CD4-positive, alpha-beta T cell treated with Interleukin-17A for 4 hours (primary cell): Measurements from ENCODE around the gene DUSP19.
"Not testable (repeated sequence)": the region's sequence is repeated elsewhere in the genome, so short reads cannot be mapped to it uniquely, and the experiment has no call there.

ENCODE experiments used
- DNase-seq: peaks from one replicate; pipeline ENCODE4 v3.0.0-alpha.2; 2020; ENCODE audit warnings: mixed read lengths

DUSP19 gene, protein sequence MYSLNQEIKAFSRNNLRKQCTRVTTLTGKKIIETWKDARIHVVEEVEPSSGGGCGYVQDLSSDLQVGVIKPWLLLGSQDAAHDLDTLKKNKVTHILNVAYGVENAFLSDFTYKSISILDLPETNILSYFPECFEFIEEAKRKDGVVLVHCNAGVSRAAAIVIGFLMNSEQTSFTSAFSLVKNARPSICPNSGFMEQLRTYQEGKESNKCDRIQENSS

DNA sequence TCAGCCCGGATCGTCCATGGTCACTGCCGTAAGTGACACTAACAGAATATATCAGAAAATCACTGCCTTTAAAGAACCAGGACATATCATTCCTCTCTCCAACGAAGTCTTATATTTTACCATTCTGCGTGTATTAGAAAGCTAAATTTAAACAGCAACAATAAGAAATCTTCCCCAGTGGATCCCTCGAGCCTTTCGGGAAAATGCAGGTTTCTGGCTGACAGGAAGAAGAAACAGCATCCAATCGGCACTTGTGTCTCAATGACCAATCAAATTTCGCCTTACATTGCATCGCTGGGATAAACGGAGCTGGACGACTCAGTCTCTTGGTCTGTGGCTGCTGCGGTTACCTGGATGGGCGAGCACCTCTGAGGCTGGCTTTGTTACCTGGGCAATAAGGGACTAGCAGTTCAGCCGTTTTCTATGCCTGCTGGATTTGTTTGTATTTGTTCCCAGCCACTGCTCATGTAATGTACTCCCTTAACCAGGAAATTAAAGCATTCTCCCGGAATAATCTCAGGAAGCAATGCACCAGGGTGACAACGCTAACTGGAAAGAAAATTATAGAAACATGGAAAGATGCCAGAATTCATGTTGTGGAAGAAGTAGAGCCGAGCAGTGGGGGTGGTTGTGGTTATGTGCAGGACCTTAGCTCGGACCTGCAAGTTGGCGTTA lies at the start of gene DUSP19:
Gene DUSP19, plus strand, starts transcription at position 284 of the 675 bp plus-strand sequence. Its CDS starts 187 bp downstream, at position 471.
- DNase-seq: peak; percentile 81

GRCh38 chr2:183029219-183029618 lies 49.3 kb upstream of the DUSP19 start:
- no peak for DNase-seq

GRCh38 chr2:183031911-183032794 lies 46.4 kb upstream of the DUSP19 start:
- no peak for DNase-seq

GRCh38 chr2:183033951-183034350 lies 44.6 kb upstream of the DUSP19 start:
- no peak for DNase-seq

- no peak for DNase-seq
Measured at GRCh38 chr2:183034806-183035205, 43.7 kb upstream of the DUSP19 start.

DNA sequence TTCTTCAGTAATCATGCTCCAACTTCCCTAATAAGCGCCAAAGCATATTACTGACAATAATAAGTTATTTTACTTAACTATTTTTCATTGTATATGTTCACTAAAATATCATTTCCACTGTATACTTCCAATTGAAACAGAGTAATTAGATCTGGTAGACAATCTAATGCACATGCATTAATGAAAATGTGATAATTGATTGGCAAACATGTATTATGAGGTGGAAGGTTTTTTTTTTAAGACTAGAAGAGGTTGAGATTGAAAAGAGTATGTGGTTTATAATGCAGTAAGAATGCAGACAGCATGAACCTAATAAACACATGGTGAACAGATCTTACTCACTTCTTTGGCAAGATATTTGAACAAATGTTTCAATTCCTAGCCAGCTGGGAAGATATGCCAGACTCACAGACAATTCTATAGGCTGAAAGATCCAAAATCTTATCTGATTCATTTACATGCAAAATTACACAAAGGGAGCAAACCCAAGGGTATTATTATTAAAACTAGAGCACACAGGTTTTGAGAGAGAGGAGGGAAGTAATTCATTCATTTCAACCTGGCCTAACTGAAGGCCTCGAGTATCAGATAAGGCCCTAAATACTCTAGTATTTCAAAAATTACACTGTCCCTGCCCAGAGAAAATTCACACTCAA lies 43.1 kb upstream of the DUSP19 start:
- DNase-seq: no peak

DNA sequence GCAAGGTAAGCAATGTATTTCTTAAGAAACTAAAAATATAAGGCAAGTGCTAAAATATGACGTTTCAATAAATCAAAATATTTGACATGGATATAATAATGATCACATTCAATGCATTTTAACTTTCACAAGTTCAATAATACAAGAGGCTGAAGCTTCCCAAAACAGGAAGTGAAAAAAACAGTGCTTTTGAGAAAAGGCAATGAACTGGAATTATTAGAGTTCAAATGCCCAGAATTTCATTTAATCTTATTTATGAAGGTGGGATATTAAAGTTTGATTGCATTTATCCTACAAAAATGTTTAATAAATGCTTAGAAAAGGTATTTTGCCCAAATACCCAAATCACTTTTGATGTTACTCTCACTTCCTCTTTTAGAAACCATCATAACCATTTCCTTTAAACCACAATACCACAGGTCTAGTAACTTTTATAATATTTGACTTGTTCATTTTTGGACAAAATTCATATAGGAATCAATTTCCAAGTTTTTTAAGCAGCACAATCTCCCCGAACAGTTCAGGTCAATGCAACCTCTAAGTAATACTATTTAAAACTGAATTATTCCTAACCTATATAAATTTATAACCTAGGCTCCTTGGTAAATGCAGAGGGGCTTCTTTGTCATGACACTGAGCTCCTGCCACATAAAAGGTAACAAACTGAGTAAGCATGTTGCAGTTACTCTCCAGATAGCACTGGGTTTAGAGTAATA lies 42.4 kb upstream of the DUSP19 start:
- no peak for DNase-seq

GRCh38 chr2:183037074-183037552 lies 41.4 kb upstream of the DUSP19 start:
- no peak for DNase-seq

- peak; percentile 59 for DNase-seq
Measured at GRCh38 chr2:183037553-183038340, 40.8 kb upstream of the DUSP19 start.

- peak; percentile 89 for DNase-seq
Measured at GRCh38 chr2:183038341-183039300, 39.9 kb upstream of the DUSP19 start, which contains the start of gene NCKAP1. Gene NCKAP1 (minus strand): TSS chr2:183038457. CDS start chr2:183038099, 358 bp downstream.

DNA sequence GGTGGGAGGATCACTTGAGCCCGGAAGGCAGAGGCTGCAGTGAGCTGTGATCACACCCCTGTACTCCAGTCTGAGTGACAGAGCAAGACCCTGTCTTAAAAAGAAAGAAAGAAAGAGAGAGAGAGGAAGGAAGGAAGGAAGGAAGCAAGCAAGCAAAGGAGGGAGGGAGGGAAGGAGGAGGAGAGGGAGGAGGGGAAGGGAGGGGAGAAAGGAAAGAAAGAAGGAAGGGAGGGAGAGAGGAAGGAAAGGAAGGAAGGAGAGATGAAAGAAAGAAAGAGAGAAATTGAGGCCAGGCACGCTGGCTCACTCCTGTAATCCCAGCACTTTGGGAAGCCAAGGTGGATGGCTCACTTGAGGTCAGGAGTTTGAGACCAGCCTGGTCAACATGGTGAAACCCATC lies 37.9 kb upstream of the DUSP19 start:
- no peak for DNase-seq

- DNase-seq: not testable (repeated sequence)
Measured at GRCh38 chr2:183043580-183043979, 35.0 kb upstream of the DUSP19 start.

DNA sequence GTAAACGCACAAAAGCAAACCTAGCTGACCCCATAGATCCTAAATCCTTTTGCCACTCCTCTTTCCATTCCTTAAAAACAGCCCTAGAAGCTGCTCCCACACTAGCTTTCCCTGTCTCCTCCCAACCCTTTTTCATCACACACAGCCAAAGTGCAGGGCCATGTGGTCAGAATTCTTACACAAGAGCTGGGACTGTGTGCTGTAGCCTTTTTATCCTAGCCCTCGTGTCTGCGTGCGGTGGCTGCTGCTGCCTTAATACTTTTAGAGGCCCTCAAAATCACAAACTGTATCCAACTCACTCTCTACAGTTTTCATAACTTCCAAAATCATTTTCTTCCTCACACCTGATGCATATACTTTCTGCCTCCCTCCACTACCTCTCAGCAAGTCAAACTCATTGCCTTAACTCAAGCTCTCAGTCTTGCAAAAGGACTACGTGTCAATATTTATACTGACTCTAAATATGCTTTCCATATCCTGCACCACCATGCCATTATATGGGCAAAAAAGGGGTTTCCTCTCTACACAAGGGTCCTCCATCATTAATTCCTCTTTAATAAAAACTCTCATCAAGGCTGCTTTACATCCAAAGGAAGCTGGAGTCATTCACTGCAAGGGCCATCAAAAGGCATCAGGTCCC lies 30.9 kb upstream of the DUSP19 start:
- DNase-seq: not testable (repeated sequence)

DNA sequence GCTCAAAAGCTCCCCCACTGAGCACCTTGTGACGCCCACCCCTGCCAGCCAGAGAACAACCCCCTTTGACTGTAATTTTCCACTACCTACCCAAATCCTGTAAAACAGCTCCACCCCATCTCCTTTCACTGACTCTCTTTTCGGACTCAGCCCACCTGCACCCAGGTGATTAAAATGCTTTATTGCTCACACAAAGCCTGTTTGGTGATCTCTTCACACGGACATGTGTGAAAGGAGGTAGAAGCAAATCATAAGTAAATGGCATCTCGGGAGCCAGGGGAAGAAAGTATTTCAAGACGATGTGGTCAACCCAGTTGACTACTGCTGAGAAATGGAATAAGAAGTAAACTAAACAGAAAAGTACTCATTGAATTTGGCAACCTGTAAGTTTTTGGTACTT lies 29.1 kb upstream of the DUSP19 start:
- no peak for DNase-seq

DNA sequence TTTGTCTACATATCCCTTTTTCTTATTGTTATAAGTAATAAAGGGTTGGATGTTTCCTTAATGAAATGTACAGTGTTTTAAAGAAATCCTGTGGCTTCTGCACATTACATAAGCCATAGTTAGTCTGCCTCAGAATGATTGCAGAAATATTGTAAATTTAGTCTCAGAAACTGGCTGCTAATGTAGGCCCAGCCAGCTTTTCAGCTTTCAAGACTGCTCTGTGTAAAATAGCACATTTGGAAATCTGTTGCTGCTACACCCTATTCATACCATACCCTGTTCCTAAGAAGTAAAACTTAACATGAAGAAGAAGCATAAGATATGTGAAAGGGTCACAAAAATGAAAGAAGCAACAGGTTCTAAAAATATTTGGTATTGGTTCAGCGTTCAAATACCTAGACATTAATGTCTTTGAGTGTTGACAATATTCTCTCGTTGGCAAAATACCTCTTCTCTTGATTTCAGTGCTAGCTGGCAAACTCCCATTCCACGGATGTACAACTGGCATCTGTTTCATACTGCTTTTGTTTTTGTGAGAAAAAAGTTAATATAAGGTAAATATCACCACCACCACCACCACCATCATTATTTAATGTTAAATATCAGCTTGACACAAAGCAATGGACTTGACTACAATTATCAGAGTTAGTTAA lies 21.1 kb upstream of the DUSP19 start:
- no peak for DNase-seq

DNA sequence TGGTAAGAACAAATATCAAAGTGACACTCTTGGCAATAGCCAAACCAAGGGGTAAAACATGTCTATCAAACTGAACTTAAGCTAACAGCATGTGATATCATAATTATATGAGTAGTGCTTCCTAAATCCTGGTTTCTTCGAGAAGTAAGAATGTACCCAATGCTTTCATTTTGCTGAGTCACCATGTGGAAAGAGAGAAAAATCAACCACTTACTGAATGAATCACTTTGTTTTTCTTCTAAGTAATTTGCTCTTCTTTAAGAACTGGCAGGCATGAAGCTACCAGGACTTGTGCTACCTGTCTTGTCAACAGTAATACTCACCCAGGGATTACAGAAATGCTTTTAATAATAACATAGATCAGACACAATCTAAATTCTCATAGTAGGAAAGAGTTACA lies 19.0 kb upstream of the DUSP19 start:
- DNase-seq: no peak

DNA sequence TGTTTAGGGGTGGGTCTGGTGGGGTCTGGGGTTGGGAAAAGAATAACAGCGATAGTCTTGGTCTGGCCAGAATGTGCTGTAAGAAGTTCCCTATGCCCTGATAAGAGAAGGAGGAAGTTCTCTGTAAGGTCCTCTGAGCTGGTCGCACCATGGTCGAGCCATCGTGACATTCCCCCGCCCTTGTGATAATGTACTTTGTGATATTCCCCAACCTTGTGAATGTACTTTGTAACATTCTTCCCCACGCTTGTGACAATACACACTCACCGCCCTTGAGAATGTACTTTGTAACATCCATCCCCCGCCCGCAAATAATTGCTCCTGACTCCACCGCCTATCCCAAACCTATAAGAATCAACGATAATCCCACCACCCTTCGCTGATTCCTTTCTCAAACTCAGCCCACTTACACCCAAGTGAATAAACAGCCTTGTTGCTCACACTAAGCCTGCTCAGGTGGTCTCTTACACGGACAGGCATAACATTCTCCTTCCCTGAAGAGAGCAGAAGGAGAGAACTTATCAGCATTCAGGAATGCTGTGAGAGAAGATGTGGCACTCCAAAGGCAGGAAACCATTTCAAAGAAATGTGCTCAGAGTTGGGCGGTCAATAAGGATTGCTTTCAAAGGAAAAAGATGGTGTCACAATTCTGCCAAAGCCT lies 17.8 kb upstream of the DUSP19 start:
- DNase-seq: no peak

DNA sequence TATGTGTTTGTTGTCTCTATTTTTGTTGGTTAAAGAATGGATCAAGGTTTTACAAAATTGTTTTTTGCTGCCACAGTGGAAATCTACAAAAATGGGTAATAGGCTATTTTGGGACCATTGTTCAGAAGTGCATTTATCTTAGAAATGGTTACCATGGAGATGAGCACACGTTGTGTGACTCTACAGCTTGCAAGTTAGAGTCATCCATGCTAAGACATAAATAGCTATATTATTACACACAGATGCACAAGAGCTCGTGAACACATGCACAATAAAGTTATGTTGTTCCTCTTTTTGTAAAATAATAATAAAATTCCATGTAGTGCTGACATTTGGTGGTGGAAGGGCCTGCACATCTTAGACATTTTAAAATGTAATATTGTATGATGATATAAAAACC lies 15.5 kb upstream of the DUSP19 start:
- DNase-seq: no peak
